GM11168 (cell line): ENCODE data around the gene EYS.
"Not testable (repeated sequence)": the region's sequence is repeated elsewhere in the genome, so short reads cannot be mapped to it uniquely, and the experiment has no call there.

ENCODE experiments used
- in situ Hi-C: fragments of 300-500 bp; cut with MboI; formaldehyde crosslinking; loops from one replicate; pipeline ENCODE4 v1.12.0; 2022; ENCODE audit warnings: low sequenced_read_pairs; ENCODE audit not compliant: unreplicated experiment

EYS gene

DNA sequence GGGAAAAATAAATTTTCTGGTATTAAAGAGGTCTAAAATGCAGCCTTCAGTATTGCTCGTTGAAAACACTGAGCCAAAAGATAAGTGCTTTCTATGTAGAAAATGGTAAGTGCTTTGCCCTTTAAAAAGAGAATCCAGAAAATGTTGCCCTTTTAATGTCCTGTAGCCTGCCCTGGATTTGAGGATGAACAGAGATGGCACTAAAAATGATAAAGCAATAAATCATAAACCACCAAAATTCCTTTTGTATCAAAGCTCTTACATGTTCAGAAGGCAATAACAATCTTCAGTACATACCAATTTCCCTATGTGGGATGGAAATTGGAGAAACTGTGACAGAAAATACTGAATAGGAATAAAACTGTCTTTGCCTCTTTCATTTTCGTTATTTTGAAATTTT is 1665.7 kb downstream of the EYS start:
- in situ Hi-C loops, result no loop called here

DNA sequence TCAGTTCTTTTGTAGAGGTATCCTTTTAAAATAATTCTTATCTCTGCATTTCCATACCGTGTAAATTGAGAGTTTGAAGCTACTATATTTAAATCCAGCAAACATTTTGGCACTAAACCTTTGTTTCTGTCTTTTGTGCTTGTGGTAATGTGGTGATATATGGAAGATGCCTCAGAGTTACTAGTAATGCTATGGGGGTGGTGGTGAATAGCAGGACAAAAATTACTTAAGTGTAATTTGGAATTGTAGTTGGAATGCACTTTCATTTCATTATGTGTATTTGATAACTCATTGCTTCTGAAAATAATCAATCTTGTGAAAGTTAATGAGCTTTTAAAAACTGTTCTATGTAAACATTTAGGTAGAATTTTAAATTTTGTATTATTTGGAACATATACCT is 1666.9 kb downstream of the EYS start:
- in situ Hi-C loops, result no loop called here

DNA sequence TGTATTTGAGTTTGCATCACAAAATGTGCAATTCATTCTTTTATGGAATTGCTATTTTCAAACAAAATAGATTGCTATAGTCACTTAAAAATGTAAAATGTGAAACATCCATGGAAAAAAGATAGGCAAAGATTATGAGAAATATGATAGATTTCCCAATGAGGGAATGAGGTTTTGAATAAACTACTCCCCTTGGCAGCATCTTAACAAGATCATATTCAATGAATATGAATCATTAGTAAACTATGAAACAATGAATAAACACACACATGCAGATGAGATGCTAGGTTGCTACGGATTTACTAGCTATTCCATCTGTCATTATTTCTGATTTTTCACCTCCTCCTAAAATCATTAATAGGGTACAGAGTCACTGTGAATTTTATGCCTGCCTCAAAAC is 1669.6 kb downstream of the EYS start:
- in situ Hi-C loops, result no loop called here

DNA sequence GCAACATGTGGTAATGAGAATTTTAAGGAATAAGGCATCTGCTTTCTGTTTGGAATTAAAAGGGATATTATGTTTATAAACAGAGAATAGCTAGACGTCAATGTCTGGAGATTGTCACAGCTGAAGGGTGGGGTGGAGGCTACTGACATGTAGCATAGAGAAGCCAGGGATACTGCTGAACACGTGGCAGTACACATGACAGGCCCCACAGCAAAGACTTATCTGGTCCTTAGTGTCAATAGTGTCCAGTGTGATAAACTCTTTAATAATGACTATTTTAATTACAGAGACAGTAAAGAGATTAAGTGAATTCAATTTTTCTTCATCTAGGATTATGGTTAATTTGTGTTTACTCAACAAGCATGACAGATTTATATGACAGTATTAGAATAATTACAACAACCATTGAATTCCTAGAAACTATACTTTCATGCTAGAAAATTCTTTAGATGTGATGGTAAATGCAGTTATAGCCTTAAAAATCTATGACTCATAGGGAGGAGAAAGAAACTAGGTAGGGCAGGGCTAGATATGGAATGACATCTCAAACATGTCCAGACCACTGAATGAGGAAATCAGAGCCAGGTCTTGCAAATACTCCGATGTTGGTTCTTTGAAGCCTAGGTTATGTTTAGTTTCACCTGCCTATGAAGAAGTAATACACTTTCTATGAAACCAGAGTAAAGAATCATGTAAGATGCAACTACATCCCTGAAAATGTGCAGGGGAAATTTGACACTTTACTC is 1671.9 kb downstream of the EYS start:
- in situ Hi-C loops, result no loop called here

DNA sequence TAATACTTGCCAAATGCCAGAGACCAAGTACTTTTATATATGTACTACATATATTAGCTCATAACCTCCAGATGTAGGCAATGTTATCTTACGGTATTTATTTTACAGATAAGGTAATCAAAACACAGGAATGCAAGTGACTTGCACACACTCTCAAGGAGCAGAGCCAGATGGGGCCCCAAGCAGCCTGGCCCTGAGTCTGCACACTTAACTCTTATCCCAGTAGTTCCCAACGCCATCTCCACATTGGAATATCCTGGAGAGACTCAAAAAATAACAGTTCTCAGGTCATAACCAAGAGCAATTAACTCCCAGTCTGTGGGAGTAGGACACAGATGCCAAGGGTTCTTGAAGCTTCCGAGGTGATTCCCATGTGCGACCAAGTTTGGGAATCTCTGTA is 1672.7 kb downstream of the EYS start:
- in situ Hi-C loops, result no loop called here

DNA sequence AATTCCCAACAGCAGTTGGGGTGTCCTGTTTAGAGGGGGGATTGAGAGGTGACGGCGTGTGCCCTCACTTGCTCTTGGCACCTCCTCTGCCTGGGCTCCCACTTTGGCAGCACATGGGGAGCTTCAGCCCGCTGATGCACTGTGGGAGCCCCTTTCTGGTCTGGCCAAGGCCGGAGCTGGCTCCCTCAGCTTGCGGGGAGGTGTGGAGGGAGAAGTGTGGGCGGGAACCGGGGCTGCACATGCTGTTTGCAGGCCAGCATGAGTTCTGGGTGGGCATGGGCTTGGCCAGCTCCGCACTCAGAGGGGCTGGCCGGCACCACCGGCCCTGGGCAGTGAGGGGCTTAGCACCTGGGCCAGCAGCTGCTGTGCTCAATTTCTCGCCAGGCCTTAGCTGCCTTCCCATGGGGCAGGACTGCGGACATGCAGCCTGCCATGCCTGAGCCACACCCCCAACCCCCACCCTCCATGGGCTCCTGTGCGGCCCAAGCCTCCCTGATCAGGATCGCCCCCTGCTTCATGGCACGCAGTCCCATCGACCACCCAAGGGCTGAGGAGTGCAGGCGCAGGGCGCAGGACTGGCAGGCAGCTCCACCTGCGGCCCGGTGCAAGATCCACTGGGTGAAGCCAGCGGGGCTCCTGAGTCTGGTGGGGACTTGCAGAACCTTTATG is 1675.9 kb downstream of the EYS start:
- in situ Hi-C loops, result not testable (repeated sequence)

DNA sequence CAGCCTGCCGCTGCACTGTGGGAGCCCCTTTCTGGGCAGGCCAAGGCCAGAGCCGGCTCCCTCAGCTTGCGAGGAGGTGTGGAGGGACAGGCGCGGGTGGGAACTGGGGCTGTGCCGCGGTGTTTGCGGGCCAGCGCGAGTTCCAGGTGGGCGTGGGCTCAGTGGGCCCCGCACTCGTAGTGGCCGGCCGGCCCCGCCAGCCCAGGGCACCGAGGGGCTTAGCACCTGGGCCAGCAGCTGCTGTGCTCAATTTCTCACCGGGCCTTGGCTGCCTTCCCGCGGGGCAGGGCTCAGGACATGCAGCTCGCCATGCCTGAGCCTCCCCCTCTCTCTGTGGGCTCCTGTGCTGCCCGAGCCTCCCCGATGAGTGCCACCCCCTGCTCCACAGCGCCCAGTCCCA is 1683.3 kb downstream of the EYS start:
- in situ Hi-C loops, result no loop called here

DNA sequence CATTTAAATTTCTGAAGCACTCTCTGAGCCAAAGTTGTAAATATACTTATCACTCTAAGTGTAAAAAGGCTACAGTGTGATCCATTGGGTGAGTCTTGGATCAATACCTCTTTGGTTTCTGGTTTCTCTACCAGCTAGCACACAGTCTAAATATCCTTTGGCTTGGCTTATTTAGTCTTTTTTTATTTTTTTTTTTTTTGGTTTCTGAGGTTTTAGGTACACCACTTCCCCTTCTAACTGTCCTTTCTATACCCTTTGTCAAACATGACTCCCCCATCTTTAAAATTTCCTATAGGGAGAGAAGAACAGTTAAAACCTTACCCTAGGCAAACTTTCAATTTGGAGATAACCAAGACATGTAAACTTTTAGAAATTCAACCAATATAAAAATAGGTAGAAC is 1692.4 kb downstream of the EYS start:
- in situ Hi-C loops, result no loop called here

DNA sequence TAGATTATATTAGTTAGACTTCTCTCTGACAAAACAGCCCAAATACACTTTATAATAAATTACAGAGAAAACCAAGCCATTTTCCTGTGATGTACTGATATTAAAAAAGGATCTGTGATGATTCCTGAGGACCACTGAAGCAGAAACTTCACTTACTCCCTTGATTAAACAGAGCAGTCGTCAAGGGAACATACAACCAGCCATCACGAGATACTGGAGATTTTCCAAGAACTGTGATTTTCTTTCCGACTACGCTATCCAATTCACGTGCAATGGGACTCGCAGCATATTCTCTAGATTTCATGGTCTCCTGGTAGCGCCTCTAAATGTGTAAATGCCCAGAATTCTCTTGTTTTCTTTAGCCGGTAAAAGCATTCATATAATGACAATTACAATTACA is 1694.0 kb downstream of the EYS start:
- in situ Hi-C loops, result no loop called here

DNA sequence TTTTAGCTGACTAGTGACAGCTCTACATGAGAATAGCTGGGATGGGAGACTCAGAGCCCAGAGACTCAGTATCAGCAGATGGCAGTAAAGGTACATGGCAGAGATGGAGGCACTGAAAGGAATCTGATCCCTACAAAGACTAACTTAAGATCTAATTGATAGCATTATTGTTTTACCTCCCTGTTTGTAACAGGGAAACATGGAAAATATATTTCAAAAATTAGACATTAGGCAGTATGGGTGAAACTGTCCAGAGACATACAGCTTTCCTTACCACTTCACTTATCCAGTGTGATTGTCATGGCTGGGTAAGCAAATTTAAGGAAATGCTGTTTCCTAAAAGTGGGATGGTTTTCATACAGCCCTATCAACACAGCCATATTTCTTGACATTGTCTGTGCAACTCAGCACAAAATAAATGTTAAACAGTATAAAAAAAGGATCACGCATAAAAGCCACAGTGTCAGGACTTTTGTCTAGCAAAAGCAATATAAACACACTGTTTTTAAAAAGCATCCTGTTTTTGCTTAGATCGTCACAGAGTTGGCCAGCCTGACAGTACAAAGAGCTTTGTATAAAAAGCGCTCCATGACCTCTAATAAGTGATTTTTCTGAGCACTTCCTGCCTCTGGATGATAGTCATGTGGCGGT is 1694.5 kb downstream of the EYS start:
- in situ Hi-C loops, result no loop called here

DNA sequence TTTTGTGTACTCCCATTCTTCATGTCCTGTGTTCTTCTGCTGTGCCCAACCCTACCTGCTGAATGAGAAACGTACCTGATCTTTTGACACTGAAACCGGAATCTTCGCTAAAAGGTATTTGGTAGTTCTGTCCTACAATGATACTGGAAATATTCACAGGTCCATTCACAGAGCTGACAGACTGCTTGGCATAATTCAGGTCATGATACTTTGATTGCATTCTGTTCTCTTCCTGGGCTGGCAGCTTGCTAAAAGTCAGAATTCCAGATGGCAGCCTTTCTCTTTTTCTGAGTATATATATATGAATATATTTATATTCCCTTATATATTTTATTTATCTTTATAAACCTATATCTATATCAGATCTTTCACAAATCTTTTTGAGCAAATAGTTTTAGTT is 1696.4 kb downstream of the EYS start:
- in situ Hi-C loops, result no loop called here

DNA sequence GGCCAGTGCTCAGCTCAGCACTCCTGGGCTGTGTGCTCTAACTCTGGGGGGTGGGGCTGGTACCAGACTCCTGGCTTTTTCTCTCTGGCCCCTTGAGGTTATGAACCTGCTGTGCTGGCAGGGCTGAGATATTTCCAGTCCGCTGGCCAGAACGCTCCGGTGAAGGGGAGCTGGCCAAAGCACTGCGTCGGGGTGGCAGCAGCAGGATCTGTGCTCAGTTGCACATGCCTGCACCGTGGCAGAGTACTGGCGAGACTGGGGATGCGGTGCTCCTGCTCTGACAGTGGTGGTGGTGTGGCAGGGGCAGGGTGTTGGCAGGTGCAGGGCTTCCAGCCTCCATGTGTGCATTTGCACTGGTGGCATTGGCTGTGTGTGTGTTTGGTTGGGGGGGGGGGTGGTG is 1697.0 kb downstream of the EYS start:
- in situ Hi-C loops, result no loop called here

DNA sequence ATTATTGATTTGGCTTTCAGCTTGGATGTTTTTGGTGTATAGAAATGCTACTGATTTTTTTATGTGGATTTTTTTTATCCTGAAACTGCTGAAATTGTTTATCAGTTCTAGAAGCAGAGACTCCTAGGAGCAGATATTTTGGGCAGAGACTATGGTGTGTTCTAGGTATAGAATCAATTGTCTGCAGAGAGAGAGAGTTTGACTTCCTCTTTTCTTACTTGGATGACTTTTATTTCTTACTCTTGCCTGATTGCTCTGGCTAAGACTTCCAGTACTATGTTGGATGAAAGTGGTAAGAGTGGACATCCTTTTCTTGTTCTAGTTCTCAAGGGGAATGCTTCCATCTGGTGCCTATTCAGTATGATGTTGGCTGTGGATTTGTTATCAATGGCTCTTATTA is 1700.8 kb downstream of the EYS start:
- in situ Hi-C loops, result no loop called here

DNA sequence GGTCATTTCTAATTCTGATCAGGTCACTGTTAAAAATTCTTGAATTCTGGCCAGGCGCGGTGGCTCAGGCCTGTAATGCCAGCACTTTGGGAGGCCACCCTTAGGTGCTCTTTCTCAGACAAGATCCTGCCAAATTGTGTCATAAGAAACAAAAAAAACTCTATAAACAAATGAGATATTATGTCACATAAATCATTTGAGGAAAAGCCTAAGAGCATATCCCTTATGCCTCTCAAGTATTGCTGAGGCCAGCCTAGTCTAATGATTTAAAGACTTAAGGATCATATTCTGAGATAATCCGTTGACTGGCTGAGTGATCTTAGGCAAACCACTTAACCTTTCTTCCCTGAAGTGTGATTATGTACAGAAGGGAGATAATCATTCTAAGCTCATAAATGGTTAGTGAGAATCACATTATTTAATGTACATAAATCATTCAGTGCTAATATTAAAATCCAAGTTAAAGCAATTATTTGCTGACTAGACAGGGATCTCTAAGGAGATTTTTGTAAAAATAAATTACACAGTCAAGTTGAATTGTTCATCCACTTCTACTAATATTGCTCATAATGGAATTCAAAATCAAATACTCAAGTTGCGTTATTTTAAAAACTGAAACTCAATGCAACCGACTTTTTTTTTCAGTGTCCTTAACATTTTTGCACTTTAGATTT is 1706.1 kb downstream of the EYS start:
- in situ Hi-C loops, result no loop called here

DNA sequence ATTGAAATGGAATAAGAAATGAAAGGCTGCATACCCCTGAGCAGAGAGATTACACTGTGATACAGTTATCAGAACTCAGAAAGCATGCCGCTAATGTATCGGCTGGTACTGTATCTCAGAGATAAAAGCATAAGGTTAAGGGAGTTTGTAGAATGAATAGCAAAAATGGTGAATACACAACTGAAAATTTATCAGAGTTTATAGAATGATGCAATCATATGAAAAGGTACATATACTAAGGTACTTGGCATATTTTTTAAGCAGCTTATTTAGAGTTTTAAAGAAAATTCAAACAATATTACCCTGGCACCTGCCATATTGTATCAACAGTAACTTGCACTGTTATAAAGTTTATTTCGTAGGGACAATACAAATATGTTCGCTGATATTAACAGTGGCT is 1707.4 kb downstream of the EYS start:
- in situ Hi-C loops, result no loop called here

DNA sequence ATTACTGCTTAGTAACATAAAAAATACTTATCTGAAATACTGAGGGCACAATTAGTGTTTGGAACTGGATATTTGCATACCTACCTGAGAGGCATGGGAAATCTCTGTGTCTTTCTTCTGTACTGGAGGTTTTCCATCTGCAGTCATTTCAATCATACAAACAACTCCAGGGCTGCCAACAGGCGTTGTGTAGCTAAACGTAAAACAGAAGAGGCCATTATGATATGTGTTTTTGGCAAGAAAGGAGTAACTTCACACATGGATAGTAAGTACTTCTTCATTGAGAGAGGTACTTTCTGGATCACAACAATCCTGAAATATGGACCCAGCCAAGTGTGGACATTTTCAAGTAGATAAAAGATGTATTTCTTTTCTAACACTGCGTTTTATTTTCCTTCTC is 1708.0 kb downstream of the EYS start:
- in situ Hi-C loops, result no loop called here

DNA sequence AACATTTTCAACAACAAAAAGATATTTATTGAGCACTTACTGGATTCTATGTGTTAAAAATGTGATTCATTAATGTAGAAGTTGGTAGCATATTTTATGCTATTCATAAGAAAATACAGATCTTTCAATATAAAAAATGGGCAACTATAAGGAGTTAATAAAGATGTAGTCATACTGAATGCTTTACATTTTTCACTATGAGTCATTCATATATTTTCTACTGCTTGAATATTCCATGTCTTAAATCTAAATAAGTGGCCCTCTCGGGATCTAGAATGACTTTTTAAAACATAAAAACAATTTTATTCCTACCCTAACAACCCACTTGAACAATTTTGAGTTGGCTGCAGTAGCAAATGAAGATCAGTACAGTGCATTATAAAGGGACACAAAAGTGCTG is 1709.3 kb downstream of the EYS start:
- in situ Hi-C loops, result no loop called here

DNA sequence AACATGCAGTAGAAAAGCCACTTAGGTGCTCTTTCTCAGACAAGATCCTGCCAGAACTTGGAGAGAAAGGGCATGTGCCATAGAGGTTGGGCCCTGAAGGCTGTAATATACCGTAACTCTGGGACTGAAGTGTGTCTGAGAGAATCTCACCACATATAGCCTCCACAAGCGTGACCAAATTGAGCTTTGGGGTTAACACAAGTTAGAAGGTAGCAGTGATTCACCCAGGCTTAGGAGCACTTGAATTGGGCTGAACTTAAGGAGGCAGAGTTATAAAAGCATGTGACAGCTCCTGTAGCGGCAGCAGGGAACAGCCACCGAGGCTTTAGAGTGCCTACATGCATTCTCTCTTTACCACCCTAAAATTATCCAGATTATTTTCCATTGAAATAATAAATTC is 1709.8 kb downstream of the EYS start:
- in situ Hi-C loops, result no loop called here

DNA sequence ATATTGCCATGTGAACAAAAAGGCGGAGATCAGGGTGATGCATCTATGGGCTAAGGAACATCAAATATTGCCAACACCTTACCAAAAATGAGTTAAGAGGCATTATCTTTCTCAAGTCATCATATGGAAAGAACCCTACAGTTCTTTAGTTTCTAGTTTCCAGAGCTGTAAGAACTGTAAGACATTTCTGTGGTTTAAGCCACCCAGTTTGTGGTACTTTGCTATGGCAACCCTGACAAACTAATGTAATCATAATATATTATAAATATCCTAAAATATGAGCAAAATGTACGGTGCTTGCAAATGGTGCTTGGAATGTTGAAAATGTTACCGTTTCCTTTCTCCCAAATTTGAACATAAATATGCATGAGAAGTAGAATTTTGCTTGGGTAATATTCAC is 1721.8 kb downstream of the EYS start:
- in situ Hi-C loops, result no loop called here

DNA sequence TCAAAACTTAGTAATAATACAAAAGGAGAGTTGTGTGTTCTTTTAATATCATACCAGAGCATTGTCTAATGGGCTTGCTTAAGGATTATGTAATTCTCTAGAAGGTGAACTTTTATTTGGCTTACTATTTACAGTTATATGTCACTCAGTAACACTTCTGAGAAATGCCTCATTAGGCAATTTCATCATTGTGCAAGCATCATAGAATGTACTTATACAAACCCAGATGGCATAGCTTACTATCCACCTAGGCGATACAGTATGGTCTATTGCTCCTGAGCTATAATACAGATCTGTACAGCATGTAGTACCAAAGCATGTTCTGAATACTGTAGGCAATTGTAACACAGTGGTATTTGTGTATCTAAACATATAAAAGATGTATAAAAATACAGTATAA is 1731.3 kb downstream of the EYS start:
- in situ Hi-C loops, result no loop called here

DNA sequence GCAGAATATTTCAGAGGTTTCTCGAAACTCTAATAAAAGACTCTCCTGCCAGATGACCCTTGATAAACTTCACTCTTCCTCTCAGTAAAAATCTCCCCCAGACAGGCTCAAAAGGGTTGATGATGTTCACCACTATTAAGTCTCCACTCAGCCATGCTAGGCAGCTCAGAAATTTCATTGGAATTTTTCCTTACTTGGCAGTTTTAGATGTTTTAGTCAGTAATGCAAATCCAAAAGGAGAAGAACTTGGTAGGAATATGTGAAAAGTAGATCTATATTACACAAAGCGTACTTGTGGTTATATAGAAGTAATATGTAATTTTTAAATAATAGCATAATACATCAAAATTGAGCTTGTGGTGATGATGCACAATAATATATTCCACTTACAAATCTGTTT is 1738.4 kb downstream of the EYS start:
- in situ Hi-C loops, result no loop called here
